Right ventricle myocardium superior (tissue), 1 donor: ENCODE data around the gene CEP250. TPM values are rescaled to one million over a fixed set of nuclear protein-coding genes. Genes with fewer than 3 reads are reported as not detected.
A peak's percentile ranks its signal among the peaks of the same experiment; 100 is the strongest.

ENCODE experiments used
- ATAC-seq: fragments of 200-7000 bp; cut with Tn5 transposase; one replicate; pipeline ENCODE4 v1.9.1; 2020; ENCODE audit warnings: mild to moderate bottlenecking; ENCODE audit not compliant: poor library complexity
- DNase-seq: peaks from one replicate; pipeline ENCODE4 v3.0.0-alpha.2; 2020
- intact Hi-C: fragments of 100-400 bp; cut with DNase I; formaldehyde crosslinking; loops from one replicate; pipeline ENCODE4 v1.11.2; 2022
- total RNA-seq: library from RNA; stranded (reverse); fragmentation: NEBNext Ultra II Directional; extraction: Animal tissue kit (Norgen Biotek cat#: 25700); gene quantifications from one replicate; pipeline ENCODE4 v1.2.1, GENCODE V29; 2021
- donor health status: DM: no; HTN: yes; CAD: no; lungs with severe emphysema.

The CEP250 gene
- total RNA-seq, 1 donor from 2014 or later, result 12.3 TPM

DNA sequence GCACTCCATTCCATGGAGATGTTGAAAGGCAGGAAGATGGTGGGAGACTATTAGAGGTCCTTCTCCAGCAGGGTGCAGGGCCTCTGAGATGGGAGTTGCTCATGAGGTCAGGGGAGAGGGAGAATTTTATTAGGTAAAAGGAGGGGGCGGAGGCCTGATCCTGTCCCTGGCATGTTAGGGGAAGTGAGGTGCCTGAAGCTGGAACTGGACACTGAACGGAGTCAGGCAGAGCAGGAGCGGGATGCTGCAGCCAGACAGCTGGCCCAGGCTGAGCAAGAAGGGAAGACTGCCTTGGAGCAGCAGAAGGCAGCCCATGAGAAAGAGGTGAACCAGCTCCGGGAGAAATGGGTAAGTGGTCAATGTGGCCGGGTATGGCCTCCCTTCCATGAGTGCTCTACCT is 24.4 kb downstream of the CEP250 start:
- ATAC-seq (no peak), DNase-seq (no peak)
- intact Hi-C loops, result no loop called here

DNA sequence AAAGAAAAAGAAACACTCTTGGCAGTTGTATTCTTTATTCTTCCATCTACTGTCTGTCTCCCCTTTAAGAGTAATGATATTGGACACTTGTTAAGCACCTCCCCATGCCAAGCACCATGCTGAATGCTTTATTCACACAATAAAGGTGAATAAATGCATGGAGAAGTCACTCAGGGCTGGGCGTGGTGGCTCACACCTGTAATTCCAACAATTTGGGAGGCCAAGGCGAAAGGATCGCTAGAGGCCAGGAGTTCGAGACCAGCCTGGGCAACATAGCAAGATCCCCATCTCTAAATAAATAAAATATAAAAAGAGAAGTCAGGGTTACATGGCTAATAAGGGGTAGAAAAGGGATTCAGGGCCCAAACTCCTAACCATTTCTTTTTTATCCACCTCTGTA is 32.1 kb downstream of the CEP250 start:
- ATAC-seq (no peak), DNase-seq (no peak)
- intact Hi-C loops, result no loop called here

DNA sequence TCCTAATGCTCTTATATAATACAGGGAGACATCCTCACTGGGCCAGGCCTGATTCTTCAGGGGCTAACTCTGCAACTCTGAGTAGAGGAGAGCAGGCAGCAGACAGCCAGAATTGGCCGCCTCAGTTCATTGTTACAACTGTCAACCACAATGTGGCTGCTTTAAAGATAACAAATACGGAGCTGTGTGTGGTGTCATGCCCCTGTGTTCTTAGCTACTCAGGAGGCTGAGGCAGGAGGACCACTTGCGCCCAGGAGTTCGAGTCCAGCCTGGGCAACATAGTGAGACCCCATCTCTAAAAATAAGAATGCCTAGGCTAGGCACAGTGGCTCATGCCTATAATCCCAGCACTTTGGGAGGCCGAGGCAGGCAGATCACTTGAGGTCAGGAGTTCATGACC is 34.3 kb downstream of the CEP250 start:
- intact Hi-C loops, result no loop called here
- DNase-seq, result no peak
- no peak for ATAC-seq

DNA sequence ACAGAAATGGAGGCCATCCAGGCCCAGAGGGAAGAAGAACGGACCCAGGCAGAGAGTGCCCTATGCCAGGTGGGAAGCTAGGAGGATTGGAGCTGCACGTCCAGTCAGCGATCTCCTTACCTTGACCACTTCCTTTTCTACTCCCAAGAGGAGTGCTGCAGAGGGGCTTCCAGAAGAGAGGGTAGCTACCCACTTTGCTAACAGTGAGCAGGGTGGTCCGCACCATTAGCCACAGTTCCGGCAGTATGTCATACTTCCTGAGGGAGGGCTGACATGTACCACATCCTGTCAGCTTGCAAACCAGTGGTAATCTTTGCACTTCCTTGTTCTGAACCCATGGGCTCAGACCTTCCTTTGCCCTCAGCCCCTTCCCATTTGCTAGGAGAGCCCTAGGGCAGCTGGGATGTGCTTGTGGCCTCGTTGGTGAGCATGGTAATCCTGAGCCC is 35.4 kb downstream of the CEP250 start:
- ATAC-seq (peak; percentile 73), DNase-seq (no peak)
- intact Hi-C loops, result no loop called here

DNA sequence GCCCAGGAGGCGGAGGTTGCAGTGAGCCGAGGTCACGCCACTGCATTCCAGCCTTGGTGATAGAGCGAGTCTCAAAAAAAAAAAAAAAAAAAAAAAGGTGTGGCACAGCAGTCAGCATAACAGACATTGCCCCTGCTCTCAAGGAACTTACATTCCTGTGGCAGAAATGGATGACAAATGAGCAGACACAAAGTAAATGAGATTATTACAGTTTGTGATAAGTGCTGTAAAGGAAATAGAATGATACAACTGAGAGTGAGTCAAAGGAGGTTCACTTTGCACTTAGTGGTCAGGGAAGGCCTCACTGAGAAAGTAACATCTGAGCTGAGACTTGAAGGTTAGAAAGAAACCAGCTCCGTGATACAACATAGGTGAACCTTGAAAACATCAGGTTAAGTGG is 36.4 kb downstream of the CEP250 start:
- intact Hi-C loops, result no loop called here
- no peak for DNase-seq
- ATAC-seq, result no peak

DNA sequence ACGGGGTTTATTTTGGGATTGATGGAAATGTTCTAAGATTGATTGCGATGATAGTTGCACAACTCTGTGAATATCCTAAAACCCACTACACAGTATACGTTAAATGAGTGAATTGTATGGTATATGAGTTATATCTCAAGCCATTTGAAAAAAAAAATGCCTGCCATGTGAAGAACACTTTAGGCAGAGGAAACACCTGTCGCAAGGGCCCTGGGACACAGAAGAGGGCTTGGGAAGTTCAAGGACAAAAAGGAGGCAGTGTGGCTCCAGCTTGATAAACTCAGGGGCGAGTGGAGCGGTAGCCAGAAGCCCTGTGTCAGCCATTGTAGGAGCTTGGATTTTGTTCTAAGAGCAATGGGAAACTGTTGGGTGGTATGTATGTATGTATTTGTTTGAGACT is 37.0 kb downstream of the CEP250 start:
- DNase-seq (no peak), ATAC-seq (no peak)
- intact Hi-C loops, result no loop called here

DNA sequence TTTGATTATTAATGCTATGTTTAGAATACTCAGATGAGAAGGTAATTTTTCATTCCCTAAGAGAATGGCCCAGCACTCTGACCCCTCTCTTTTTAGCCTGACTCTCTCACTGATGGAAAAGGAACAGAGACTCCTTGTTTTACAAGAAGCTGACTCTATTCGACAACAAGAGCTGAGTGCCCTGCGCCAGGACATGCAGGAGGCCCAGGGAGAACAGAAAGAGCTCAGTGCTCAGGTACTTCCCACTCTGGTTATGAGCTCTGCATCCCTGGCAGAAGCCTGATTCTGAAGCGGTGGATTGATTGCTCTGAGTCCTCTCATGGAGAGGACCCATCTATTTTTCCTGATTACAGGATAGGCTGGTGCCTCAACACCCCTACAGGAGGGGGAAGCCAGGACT is 41.1 kb downstream of the CEP250 start:
- ATAC-seq, result no peak
- intact Hi-C loops, result no loop called here
- DNase-seq, result no peak

DNA sequence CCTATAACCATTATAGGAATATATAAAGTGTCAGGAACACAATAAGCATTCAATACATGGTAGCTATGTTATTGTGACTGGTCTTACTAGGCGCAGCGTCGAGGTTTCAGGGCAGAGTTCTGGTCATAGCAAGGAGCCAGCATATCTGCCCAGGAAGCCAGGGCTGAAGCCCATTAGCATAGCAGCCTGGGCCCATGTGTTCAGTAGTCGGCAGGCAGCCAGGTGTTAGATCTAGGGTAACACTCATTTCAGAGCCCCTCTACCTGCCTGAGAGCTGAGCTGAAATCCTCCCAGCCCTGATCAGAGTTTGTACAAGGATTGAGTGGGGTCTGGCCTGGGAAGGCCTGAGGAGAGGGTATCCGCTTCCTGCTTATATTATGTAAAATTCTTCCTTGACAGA is 41.9 kb downstream of the CEP250 start:
- ATAC-seq, result peak; percentile 39
- DNase-seq, result no peak
- intact Hi-C loops, result no loop called here

DNA sequence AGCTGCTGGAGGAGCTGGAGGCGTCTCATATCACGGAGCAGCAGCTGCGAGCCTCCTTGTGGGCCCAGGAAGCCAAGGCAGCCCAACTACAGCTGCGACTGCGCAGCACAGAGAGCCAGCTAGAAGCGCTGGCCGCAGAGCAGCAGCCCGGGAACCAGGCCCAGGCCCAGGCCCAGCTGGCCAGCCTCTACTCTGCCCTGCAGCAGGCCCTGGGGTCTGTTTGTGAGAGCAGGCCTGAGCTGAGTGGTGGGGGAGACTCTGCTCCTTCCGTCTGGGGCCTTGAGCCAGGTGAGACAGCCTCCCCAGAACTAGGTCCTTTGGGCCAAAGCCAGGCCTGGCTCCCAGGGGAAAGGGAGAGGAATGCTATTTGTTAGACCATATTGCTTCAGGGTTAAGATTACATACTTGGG is 42.4 kb downstream of the CEP250 start:
- peak; percentile 97 for ATAC-seq
- peak; percentile 87 for DNase-seq
- intact Hi-C loops, result no loop called here

DNA sequence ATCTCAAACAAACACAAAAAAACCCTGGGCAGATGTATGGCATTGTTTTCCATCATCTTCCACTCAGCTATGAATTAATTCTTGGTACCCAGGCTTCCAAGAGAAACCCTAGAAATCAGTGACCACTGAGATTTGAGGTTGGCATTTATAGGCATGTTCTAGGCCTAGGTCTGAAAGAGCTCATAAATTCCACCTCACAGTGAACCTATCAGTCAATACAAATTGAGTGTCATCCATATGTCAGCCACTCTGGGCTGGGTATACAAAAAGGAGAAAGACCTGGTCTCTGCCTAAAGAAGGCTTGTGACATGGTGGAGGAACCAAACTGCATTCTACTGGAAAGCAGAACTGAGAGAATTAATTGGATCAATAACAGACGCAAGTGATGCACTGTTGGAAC is 43.9 kb downstream of the CEP250 start:
- DNase-seq (no peak), ATAC-seq (no peak)

DNA sequence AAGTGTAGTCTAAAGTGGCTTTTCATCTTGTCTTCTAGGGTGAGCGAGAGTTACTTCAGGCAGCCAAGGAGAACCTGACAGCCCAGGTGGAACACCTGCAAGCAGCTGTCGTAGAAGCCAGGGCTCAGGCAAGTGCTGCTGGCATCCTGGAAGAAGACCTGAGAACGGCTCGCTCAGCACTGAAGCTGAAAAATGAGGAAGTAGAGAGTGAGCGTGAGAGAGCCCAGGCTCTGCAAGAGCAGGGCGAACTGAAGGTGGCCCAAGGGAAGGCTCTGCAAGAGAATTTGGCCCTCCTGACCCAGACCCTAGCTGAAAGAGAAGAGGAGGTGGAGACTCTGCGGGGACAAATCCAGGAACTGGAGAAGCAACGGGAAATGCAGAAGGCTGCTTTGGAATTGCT is 47.0 kb downstream of the CEP250 start:
- no peak for ATAC-seq
- DNase-seq, result no peak
- intact Hi-C loops, result no loop called here

More for the DNA sequence above, 43.9 kb downstream of the CEP250 start:
- intact Hi-C loops, result no loop called here

DNA sequence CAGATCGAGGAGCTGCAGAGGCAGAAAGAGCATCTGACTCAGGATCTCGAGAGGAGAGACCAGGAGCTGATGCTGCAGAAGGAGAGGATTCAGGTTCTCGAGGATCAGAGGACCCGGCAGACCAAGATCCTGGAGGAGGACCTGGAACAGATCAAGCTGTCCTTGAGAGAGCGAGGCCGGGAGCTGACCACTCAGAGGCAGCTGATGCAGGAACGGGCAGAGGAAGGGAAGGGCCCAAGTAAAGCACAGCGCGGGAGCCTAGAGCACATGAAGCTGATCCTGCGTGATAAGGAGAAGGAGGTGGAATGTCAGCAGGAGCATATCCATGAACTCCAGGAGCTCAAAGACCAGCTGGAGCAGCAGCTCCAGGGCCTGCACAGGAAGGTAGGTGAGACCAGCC is 47.9 kb downstream of the CEP250 start:
- DNase-seq (no peak), ATAC-seq (no peak)
- intact Hi-C loops, result no loop called here

DNA sequence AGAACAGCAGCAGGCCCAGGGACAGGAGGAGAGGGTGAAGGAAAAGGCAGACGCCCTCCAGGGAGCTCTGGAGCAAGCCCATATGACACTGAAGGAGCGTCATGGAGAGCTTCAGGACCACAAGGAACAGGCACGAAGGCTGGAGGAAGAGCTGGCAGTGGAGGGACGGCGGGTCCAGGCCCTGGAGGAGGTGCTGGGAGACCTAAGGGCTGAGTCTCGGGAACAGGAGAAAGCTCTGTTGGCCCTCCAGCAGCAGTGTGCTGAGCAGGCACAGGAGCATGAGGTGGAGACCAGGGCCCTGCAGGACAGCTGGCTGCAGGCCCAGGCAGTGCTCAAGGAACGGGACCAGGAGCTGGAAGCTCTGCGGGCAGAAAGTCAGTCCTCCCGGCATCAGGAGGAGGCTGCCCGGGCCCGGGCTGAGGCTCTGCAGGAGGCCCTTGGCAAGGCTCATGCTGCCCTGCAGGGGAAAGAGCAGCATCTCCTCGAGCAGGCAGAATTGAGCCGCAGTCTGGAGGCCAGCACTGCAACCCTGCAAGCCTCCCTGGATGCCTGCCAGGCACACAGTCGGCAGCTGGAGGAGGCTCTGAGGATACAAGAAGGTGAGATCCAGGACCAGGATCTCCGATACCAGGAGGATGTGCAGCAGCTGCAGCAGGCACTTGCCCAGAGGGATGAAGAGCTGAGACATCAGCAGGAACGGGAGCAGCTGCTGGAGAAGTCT is 48.6 kb downstream of the CEP250 start:
- intact Hi-C loops, result no loop called here
- ATAC-seq (peak; percentile 62), DNase-seq (peak; percentile 64)

DNA sequence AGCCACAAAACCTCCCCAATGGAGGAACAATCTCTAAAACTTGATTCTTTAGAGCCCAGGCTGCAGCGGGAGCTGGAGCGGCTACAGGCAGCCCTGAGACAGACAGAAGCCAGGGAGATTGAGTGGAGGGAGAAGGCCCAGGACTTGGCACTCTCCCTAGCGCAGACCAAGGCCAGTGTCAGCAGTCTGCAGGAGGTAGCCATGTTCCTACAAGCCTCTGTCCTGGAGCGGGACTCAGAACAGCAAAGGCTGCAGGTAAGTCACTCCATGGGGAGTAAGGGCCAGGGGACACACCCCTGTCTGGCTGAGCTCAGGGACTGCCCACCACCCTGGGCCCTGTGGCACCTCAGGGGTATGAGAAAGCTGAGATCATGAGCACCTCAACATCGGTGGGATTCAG is 49.4 kb downstream of the CEP250 start:
- intact Hi-C loops, result no loop called here
- no peak for DNase-seq

DNA sequence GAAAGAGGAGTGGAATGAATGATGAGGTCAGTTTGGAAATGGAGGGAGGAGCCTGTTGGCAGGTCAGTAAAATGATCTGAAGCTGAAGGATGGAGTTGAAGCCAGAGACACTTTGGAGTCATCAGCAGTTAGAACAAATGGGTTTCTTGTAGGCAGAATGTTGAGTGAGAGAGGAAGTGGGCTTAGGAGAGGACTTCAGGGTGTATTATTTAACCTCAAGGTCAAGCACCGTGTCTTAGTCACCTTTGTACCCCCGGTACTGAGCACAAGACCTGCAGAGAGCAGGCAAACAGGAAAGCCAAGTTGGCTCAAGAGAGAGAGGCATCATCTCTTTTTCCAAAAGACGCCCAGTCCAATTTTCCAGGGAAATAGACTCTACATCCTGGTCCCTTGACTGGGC is 50.8 kb downstream of the CEP250 start:
- no peak for ATAC-seq
- intact Hi-C loops, result no loop called here

More for the DNA sequence above, 49.4 kb downstream of the CEP250 start:
- no peak for ATAC-seq

DNA sequence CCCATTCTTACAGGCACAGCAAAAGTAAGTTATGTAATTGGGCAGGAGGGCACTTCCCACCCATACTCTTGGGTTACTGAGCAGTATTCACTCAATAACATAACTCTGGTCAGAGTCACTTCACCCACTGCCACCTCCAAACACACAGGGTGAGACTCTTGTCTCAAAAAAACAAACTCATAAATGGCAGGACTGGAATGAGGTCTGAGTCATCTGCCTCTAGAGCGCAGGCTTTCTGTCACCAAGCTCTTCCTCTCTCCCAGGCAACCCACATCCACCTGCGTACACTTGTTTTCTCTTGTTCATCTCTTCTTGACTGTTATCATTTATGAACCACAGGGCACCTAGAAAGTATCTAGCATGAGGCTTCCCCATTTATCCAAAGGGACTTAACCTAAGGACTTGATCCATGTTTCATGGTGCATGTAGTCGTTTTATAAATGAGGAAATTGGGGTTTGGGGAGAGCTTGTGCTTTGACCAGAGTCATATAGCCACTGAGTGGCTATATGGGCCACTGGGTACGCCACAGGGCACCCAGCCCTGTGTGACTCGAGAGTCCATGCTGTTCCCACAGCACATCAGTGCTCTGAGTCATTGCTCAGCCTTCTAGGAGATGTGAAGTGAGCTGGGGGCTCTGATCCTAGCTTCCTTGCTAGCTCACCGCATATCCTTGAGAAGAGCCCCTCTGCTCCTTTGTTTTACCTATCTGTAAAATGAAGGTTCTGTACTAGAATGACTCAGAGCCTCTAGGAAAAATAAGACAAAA is 51.7 kb downstream of the CEP250 start:
- intact Hi-C loops, result no loop called here
- DNase-seq (no peak), ATAC-seq (no peak)

More for the DNA sequence above, 50.8 kb downstream of the CEP250 start:
- no peak for DNase-seq

DNA sequence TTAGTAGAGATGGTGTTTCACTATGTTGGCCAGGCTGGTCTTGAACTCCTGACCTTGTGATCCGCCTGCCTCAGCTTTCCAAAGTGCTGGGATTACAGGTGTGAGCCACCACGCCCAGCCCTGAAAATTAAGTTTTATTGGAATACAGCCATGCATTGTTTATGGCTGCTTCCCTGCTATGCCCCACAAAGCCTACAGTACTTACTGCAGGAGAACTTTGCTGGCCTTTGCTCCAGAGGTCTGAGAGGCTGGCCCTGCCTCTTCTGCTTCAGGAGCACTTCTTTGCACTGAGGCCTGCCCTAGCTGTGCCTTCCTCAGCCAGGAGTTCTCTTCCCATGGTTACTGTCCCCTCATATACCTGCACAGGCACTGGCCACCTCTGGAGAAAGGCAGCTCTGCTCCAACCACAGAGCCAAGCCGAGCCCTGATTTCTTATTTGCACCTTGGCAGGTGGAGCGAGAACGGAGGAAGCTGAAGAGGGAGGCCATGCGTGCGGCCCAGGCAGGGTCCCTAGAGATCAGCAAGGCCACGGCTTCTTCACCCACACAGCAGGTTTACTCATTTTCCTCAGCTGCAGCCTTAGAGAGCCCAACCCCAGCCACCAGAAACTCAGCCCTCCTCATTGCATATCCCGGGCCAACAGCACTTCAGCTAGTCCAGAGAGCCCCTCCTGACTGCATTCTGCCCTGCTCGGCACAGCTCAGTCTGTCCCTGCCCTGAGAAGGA is 53.3 kb downstream of the CEP250 start:
- no peak for ATAC-seq
- intact Hi-C loops, result no loop called here
- no peak for DNase-seq

DNA sequence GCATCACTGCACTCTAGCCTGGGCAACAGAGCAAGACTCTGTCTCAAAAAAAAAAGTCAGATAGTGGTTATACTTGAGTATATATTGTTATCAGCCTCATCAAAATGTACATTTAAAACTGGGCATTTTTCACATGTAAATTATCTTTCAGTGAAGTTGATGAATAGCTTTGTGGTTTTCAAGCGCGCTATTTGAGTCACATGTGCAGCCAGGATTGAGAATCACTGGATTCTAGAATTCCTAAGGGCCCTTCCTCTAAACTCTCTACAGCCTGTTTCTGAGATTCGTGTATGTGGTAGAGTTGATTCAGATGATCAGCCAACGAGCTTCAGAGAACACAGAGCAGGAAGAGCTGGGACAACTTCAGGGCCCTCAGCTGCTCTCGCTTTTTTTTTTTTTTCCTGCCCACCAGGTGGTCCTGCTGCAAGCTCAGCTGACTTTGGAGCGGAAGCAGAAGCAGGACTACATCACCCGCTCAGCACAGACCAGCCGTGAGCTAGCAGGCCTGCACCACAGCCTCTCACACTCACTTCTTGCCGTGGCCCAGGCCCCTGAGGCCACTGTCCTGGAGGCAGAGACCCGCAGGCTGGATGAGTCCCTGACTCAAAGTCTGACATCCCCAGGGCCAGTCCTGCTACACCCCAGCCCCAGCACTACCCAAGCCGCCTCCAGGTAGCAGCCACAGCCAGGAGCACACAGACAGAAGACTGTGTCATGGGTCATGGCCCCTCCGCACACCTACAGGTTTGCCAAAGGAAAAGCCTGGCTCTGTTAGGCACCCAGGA is 55.7 kb downstream of the CEP250 start:
- ATAC-seq (no peak), DNase-seq (no peak)
- intact Hi-C loops, result no loop called here
